Cerebellar nuclear complex (tissue), 1 donor: ENCODE results near the gene IFT81.
"Not testable (repeated sequence)": the region's sequence is repeated elsewhere in the genome, so short reads cannot be mapped to it uniquely, and the experiment has no call there.

Source experiments
- DNase-seq, 2 experiments: peaks; one replicate each; lab custom pipeline; 2025; lab: John Stamatoyannopoulos, UW

The IFT81 gene

GRCh38 chr12:110107369-110108281 is 16.5 kb upstream of the IFT81 start:
- DNase-seq = no peak

- DNase-seq = no peak
These were observed 15.7 kb upstream of the IFT81 start for GRCh38 chr12:110108309-110109036.

GRCh38 chr12:110109037-110109836 is 14.9 kb upstream of the IFT81 start:
- no peak for DNase-seq

- DNase-seq = no peak
These were observed 14.2 kb upstream of the IFT81 start for GRCh38 chr12:110109837-110110535.

GRCh38 chr12:110111476-110112334 is 12.5 kb upstream of the IFT81 start:
- DNase-seq = no peak

- no peak for DNase-seq
These were observed 11.9 kb upstream of the IFT81 start for GRCh38 chr12:110112335-110112660.

GRCh38 chr12:110114528-110114937 is 9.6 kb upstream of the IFT81 start:
- no peak for DNase-seq

GRCh38 chr12:110115675-110116074 is 8.5 kb upstream of the IFT81 start:
- DNase-seq = no peak

- DNase-seq = no peak
These were observed 7.5 kb upstream of the IFT81 start for GRCh38 chr12:110116623-110117022.

GRCh38 chr12:110117210-110117609 is 6.9 kb upstream of the IFT81 start:
- not testable (repeated sequence) for DNase-seq

GRCh38 chr12:110117956-110118685 is 6.0 kb upstream of the IFT81 start:
- DNase-seq = no peak

GRCh38 chr12:110122929-110123328 is 1.2 kb upstream of the IFT81 start:
- no peak for DNase-seq

- no peak for DNase-seq
These were observed 263 bp upstream of the IFT81 start for GRCh38 chr12:110123919-110124268.

GRCh38 chr12:110126557-110126956 is 2.4 kb downstream of the IFT81 start:
- DNase-seq = no peak

- DNase-seq = no peak
These were observed 10.7 kb downstream of the IFT81 start for GRCh38 chr12:110134691-110135411.

GRCh38 chr12:110135806-110136205 is 11.6 kb downstream of the IFT81 start:
- no peak for DNase-seq

- no peak for DNase-seq
These were observed 13.6 kb downstream of the IFT81 start for GRCh38 chr12:110137786-110138185.

GRCh38 chr12:110141389-110141788 is 17.2 kb downstream of the IFT81 start:
- no peak for DNase-seq

GRCh38 chr12:110146986-110147385 is 22.8 kb downstream of the IFT81 start:
- no peak for DNase-seq
